GM12873 (cell line): ENCODE results near the gene DNAJC1.

Source experiments
- TF ChIP-seq, protein P1 (sequence below): IDR thresholded peaks from 2 replicates; pipeline ENCODE4 v1.5.1; 2012; ENCODE audit warnings: low read depth, mild to moderate bottlenecking, moderate library complexity, low read length, control low read depth; ENCODE audit not compliant: insufficient read depth; ENCODE audit errors: missing control alignments

The DNAJC1 gene

DNA sequence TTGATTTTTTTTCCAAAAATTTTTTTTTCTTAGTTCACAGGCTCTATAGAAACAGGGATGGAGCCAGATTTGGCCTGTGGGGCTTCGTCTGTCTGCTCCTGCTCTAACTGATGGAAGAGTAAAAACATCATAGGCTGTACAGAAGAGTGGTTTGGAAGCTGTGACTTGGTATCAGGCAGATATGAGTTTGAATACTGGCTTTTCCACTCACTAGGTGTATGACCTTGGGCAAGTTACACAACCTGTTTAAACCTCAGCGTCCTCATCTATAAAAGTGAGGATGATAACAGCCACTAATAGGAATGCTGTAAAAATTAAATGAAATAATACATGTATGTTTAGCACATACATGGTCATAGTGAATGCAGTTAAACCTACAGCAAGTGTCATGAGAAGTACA lies 26.9 kb upstream of the DNAJC1 start:
- TF ChIP-seq, protein P1, sequence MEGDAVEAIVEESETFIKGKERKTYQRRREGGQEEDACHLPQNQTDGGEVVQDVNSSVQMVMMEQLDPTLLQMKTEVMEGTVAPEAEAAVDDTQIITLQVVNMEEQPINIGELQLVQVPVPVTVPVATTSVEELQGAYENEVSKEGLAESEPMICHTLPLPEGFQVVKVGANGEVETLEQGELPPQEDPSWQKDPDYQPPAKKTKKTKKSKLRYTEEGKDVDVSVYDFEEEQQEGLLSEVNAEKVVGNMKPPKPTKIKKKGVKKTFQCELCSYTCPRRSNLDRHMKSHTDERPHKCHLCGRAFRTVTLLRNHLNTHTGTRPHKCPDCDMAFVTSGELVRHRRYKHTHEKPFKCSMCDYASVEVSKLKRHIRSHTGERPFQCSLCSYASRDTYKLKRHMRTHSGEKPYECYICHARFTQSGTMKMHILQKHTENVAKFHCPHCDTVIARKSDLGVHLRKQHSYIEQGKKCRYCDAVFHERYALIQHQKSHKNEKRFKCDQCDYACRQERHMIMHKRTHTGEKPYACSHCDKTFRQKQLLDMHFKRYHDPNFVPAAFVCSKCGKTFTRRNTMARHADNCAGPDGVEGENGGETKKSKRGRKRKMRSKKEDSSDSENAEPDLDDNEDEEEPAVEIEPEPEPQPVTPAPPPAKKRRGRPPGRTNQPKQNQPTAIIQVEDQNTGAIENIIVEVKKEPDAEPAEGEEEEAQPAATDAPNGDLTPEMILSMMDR: no peak

DNA sequence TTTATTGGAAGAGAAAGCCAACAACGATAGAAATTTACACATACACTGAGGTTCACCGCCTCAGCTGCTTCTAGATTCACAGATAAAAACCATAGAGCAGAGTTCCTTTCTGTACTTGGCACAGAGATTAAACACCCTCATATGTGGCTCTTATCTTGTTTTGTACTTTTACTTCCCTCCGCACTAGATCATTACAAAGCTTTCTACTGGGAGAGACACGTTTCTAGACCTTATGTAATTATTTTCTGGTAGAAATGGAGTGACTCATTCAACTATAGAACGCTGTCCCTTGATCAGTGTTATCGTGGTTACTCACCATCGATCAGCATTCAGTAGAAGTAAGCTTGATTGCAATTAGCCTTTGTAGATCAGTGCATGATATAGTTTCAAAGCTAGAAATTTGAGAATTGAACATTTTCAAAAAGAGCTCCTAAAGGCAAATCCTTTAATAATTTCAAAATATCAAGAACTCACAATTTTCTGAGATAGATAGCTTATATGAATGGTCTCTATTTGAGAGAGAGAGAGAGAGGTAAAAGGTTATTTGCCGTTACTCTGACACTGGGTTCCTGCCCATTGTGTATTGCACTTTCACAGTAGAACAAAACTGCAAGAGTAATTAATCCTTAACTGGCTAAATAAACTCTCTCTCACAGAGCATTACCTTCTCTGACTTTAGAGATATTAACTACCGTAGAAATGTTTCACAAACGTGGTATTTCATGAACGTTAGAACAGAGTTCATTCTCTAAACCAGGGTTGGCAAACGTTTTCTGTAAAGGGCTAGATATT lies 26.1 kb upstream of the DNAJC1 start:
- TF ChIP-seq, protein P1: no peak

DNA sequence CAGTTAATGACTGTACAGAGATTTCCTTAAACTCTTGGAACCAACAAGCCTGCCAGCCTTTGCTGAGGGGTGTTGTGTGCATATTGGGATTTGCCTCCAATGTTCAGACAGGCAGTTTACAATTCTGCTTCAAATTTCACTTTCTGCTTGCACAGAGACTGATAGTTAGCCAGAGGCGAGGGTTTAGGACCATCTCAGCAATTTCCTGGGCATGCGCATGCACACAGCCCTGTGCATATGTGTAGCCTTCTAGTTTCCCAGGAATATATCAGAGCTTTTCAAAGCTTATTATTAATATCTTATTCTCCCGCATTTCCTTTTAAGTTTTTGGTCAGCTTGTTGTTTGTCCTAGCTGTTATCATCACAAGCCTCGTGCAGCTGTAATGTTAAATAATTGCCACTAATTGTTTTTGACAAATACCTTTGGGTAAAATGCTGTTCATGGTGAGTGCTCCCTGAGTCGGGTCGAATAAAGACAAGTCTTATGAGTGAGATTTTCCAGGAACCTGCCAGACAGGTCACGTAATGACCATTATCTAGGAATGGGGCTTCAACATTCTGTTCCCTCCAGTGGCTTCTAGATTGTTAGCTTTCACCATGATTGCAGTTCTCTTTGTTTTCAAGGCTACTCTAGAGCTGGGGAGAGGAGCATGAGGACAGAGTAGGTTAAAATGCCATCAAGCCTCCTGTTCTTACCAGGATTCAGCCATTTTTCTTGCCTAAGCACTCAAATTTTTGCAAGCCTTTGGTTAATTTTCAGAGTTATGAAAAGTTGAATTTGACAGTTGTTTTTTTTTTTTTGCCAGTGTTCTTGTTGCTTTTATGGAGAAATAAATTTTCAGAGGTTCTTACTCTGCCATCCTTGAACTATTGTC lies 24.1 kb upstream of the DNAJC1 start:
- TF ChIP-seq, protein P1: no peak

DNA sequence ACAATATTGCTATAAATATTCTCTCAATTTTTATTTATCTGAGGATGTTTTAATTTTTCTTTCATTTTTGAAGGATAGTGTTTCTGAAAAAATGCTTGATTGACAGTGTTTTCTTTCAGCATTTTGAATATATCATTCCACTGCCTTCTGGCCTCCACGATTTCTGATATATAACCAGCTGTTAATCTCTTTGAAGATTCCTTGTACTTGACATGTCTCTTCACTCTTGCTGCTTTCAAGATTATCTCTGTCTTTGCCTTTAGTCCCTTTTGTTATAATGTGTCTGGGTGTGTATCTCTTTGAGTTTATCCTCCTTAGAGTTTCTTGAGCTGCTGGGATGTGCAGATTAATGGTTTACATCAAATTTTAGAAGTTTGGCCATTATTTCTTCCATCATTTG lies 22.8 kb upstream of the DNAJC1 start:
- TF ChIP-seq, protein P1: no peak

DNA sequence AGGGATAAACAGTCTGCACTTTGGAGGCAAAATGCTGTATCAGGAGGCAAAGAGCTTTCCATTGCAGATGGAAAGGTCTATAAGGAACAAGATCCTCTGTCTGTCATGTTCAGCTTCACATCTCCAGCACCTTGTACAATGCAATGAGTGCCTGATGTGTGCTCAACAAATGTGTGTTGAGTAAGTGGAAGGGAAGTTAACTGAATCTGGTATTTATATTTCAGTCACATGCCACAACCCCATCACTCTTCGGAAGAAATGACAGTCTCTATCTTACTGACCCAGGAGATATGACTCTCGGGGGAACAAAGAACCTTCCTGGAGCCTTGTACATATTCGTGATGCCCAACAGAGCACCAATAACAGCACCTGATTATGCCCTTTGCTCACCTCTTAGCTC lies 20.0 kb upstream of the DNAJC1 start:
- TF ChIP-seq, protein P1: no peak

DNA sequence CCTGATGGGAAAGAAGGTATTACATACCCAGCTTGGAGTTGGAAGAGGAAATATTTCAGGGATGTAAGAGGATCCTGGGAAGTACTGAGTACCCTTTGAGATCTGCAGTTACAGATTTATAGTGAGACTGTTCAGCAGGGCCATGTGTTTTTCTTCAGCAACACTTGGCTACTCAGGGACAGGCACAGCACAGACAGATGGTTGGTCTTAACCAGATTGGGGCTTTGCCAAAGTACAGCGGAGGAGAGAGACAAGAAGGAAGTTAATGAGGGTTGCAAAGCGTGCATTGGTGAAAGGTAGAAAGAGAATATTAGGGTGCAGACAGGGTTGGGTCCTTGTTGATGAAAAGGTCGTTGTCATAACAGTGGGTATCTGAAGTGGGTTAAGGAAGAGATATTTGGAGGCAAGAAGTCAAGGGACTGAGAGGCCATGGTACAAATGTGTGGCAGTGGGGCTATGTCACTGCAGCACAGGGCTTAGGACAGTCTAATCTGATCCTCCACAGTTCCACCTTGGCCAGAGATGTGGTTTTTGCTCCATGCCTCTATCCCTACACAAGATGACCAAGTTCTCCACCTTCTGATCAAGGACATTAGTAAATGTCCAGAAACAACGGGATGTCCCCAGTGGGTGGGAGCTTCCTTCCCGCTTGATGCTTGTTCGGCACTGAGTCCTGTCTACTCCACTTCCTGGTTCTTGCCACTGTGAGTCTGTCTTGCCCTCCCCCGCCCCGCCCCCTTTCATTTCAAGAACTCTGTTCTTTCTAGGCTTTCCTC lies 18.9 kb upstream of the DNAJC1 start:
- TF ChIP-seq, protein P1: no peak
